Dermis blood vessel endothelial cell (primary cell): ENCODE data around the gene ATF6. TPM values are rescaled to one million over a fixed set of nuclear protein-coding genes. Genes with fewer than 3 reads are reported as not detected.

Experiments used
- DNase-seq: peaks from one replicate; pipeline ENCODE4 v3.0.0; 2010
- total RNA-seq: library from RNA; depleted of rRNA; stranded (reverse); fragments of >200 nt; gene quantifications from 2 replicates; pipeline ENCODE4 v1.2.3, GENCODE V29; 2014

Gene ATF6
- total RNA-seq, 1 donor from 2014 or later = 65.0 TPM

DNA sequence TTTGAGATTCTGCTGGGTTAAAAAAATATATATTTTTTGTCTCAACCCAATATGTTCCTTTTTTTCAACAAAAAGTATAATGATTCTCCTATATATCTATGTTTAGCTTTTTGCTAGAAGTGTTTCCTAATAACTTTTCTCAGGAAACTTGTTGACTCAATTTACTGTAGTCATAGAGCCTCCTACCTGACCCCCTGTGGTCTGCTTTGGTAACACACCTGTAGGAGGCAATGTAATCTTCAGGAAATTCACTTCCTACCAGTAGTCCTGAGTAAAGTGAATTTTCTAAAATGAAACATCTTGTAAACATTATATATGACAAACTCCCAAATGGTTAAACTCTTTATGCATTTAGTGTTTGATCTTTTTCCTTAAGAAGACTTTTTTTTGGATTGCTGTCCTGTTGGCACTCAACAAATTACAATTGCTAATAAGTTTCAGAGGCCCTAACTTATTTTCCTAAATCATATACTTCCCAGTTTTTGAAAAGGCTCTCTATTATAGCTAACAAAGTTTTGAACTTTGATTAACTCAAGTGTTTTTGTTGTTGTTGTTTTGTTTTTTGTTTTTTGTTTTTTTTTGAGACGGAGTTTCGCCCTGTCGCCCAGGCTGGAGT is 139.3 kb downstream of the ATF6 start:
- peak; percentile 57 for DNase-seq

- no peak for DNase-seq
These were observed 141.1 kb downstream of the ATF6 start for GRCh38 chr1:161907265-161907664.

DNA sequence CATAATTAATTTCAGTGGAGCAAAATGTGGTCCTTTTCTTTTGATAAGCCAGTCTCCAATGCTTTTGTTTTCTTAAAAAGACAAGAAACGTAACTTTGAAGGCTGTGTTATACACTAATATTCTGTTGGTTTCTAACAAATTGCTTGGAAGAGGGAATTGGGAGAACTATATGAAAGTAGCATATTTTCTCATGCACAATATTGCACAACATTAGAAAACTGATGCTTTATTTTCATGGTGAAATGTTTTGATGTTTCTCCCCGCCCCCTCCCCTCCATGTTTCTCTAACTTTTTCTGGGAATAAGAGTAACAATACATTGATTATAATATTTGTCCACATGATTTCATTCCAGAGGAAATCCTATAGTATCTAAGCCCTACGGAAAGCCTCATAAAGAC is 142.1 kb downstream of the ATF6 start:
- DNase-seq = no peak

- DNase-seq = no peak
These were observed 144.5 kb downstream of the ATF6 start for GRCh38 chr1:161910604-161911003.

- DNase-seq = no peak
These were observed 147.5 kb downstream of the ATF6 start for GRCh38 chr1:161913482-161914140.

- DNase-seq = no peak
These were observed 148.5 kb downstream of the ATF6 start for GRCh38 chr1:161914595-161914994.

GRCh38 chr1:161915051-161915503 is 149.0 kb downstream of the ATF6 start:
- no peak for DNase-seq

GRCh38 chr1:161915978-161916377 is 149.9 kb downstream of the ATF6 start:
- no peak for DNase-seq

DNA sequence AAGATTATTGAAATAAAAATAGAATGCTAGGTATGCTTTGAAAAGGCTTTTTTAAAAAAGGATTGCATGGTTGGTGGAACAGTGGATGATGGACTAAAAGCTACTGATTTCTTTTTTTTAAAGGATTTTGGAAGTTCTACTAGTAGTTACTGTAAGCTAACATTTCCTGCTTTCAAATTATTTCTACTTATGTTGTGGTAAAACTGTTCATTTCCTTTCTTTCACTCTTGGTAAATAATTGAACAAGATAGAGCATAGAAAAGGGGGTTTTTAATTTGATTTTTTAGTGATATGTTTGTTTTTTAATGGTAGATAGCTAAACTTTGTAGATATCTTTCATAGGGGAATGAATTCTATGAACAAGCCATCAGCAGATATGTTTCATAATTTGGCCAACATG is 153.1 kb downstream of the ATF6 start:
- DNase-seq = no peak

- DNase-seq = no peak
These were observed 155.4 kb downstream of the ATF6 start for GRCh38 chr1:161921491-161921890.

DNA sequence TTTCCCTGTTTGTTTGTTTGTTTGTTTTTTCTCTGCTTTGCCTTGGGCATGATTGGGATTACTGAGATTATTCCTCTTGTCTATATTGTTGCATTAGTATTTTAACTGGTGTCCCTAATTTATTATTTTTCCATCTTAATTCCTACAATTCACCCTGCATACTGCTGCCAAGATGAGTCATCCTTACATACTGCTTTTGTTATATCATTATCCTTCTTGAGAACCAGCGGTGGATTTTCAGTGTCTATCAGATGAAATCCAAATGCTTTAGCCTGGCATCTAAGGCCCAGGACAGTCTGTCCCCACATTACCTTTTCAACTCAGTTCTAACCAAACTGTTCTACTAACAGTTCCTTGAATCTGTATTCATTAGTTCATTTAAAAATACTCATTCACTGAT is 155.9 kb downstream of the ATF6 start:
- DNase-seq = peak; percentile 40

DNA sequence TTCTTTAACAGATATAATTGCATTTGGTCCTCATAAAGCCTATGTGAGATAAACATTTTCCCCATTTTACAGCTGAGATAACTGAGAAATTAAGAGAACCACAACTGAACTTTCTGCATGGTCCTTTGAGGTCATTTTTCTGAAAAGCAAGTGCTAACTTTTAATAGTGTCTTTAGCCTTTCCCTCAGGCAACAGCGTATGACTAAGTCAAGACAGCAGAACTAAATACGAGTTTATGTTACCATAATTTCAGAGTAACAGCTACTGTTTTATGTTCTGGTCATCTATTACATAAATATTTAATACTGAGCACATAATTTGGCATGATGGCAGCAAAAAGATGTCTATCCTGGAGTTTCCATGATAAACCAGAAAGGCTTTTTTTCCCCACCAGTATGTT is 161.9 kb downstream of the ATF6 start:
- DNase-seq = no peak

DNA sequence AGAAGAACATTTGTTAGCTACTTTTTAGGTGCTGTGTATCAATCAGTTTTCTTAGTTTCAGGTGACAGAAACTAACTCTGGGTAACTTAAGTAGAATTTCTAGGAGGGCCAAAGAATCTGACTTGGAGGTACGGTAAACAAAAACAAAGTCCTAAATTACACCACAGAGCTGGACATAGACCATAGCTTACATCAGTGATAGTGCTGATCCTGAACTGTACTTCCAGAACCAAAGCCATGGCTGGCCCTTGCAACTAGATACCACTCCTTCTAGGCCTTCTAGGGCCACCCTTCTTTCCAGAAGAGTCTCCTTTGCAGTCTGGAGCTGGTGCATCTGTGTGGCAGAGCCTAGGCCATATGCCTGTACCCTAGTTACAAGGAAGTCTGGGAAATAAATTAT is 163.0 kb downstream of the ATF6 start:
- DNase-seq = no peak

DNA sequence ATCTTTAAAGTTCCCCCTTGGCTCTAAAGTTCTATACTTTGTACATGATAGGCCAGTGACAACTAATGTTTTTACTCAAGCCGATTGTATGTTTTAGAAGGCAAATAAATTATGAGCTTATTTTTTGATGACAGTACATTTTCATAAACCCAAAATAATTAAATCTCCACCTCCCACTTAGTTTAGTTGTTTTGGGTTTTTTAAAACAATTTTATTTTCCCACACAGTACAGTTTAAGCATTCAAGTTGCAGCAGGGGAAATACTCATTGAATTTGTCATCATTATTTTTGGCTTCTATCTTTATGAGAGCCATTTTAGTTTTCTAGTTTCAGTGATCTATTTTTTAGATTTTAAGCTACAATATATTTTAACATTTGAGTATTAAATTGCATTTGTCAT is 163.9 kb downstream of the ATF6 start:
- DNase-seq = peak; percentile 13

GRCh38 chr1:161932668-161933067 is 166.5 kb downstream of the ATF6 start:
- DNase-seq = no peak

DNA sequence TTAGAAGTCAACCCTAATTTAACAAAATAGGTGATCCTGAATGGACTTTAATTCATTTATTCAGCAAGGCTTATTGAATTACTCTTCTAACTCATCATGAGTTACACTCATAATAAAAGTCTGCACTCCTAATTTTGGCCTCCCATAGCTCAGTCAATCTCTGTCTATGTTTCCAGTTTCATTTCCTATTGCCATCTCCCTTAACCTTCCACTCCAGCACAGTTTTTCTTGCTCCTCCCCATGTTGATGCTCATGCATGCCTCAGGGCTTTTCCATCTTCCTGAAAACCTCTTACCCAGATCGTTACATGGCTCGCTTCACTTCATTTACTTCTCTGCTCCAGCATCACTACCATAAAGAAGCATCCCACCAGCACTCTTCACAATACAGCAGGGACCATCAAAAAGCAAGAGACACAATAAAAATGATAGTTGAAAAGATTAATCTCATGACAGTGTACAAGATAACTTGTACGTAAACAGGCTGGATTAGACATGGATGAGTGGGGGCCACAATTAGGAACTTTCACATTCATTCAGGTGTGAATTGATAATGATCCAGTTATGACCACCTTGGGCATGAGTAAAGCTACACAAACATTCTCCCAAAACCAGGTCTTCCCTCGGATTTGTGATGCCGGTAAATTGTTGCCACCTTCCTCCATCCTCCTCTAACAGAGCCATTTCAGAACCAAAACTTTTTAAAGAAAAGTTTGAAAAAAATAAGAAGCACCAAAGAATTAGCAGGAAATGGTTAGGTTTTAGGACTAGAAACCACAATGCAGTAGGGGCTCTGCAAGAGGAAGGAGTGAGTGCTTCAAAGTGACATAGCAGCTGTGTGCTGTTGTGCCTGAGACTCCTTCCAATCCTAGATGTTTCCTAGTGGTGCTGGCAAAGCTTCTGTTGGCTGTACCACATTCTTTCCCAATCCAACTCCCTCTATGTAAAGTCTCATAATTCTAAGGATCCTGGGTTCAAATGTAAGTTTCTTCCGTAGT is 167.8 kb downstream of the ATF6 start:
- no peak for DNase-seq

DNA sequence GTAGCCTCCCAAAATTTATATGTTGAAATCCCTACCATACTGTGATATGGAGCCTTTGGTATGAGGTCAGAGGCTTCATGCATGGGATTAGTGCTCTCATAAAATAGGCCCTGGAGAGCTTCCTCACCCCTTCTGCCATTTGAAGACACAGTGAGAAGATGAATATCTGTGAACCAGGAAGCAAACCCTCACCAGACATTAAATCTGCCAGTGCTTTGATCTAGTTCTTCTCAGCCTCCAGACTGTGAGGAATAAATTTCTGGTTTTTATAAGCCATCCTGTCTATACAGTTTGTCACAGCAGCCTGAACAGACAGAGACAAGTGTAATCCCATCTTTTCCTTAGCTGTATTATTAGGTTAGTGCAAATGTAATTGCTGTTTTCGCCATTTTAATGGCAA is 169.1 kb downstream of the ATF6 start:
- DNase-seq = no peak

- no peak for DNase-seq
These were observed 170.7 kb downstream of the ATF6 start for GRCh38 chr1:161936786-161937185.

DNA sequence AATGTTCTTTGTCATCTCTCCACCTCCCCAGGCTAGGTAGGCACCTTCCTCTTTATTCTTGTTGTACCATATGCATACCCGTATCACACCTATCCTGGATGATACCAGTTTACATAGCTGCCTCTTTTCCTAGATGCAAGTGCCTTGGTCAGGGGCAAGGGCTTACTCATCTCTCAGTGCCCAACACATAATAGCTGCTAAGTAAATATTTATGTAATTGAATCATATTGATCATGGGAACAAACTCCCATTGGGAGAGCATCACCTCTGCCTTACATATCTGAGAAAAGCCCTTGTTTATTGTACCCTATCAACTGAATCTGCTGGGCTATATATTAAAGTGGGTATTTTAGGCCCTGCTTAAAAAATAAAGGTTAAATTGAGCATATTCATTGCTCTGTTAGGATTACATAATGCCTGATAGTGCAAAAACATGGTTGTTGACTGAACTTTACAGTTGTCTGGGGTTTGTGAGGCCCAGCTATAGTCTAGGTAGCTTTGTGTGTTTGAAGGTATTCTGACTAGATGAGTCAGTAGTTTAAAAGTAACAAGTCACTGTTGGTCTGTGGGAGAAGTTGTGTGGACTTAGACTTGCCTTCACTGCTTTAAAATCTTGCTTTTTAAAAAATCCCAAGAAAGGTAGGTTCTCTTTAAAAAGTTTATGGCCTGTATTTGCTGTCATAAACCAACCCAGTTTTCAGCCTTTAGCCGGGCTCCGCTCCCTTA is 174.9 kb downstream of the ATF6 start:
- DNase-seq = no peak

DNA sequence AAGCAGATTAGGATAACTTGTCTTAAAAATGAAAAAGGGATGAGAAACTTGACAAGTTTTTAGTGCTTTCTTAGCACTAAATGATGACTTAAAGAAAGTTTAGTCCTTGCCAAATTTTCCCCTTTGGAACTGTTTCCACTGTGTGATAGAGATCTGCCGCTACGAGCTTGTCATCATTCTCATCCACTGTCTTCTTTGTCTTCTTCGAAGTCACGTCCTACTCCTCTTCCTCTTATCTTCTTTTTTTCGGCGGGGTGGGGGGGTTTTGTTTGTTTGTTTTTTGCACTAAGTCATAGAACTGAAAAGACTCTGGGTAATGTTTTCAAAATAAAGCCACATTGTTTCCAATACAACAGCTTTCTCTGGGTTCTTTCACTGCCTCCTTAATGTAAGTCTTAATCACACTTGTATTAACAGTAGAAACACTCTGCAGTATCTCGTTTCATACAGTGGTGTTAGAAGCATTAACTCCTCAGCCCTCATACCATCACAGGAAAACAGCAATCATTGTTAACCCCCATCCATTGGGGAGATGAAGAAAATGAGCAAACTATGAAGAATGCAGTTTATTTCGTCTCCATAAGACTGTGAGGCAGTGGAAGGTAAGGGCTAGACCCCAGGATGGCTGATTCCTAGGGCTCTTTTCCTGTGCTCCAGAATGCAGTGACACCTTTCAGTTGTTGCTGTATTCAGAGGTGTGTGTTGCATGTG is 175.8 kb downstream of the ATF6 start:
- DNase-seq = no peak

- DNase-seq = no peak
These were observed 177.6 kb downstream of the ATF6 start for GRCh38 chr1:161943737-161944136.

DNA sequence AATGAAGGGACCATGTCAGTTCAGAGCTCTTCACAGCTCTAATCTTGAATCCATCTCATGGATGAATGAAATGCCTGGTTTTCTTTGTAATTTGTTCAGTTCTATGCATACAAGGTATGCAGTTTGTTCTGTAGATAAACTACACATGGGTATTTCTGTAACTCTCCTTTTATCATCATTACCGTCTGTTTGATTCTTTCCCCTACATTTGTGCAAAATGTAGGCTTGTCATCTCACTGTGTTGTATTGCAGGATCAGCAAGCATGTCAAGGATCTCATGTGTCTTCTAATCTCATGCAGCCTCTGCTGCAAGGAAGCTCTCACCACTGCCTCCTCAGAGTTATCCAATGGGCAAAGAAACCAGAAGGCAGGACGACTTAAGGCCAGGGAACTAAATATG is 178.3 kb downstream of the ATF6 start:
- DNase-seq = no peak
